GM20431 (cell line): ENCODE results near the gene LUZP1.

Source experiments
- in situ Hi-C: fragments of 300-500 bp; cut with MseI, MboI; formaldehyde crosslinking; loops from one replicate; pipeline ENCODE4 v1.15.0; 2020; ENCODE audit warnings: low sequenced_read_pairs; ENCODE audit not compliant: unreplicated experiment

LUZP1 gene

GRCh38 chr1:23191199-23191598 lies 22.5 kb upstream of the LUZP1 start:
- in situ Hi-C loops = no loop called here

- in situ Hi-C loops = loop anchor here (10.0 kb wide), 2 partner anchors 94 to 214 kb away; partner anchors contain the start of gene LACTBL1
Measured at GRCh38 chr1:23188936-23189452, 20.3 kb upstream of the LUZP1 start.

GRCh38 chr1:23188434-23188884 lies 19.8 kb upstream of the LUZP1 start:
- in situ Hi-C loops = loop anchor here (10.0 kb wide), 2 partner anchors 94 to 214 kb away; partner anchors contain the start of gene LACTBL1

GRCh38 chr1:23187637-23188036 lies 19.0 kb upstream of the LUZP1 start:
- in situ Hi-C loops = loop anchor here (10.0 kb wide), 2 partner anchors 93 to 213 kb away; partner anchors contain the start of gene LACTBL1

GRCh38 chr1:23185381-23185780 lies 16.7 kb upstream of the LUZP1 start:
- in situ Hi-C loops = loop anchor here (10.0 kb wide), 2 partner anchors 91 to 211 kb away; partner anchors contain the start of gene LACTBL1

- in situ Hi-C loops = loop anchor here (10.0 kb wide), 2 partner anchors 90 to 210 kb away; partner anchors contain the start of gene LACTBL1
Measured at GRCh38 chr1:23184212-23184934, 15.7 kb upstream of the LUZP1 start.

- in situ Hi-C loops = loop anchor here (10.0 kb wide), 2 partner anchors 85 to 205 kb away; partner anchors contain the start of gene LACTBL1
Measured at GRCh38 chr1:23179862-23180261, 11.2 kb upstream of the LUZP1 start.

GRCh38 chr1:23178950-23179349 lies 10.3 kb upstream of the LUZP1 start:
- in situ Hi-C loops = no loop called here

- in situ Hi-C loops = no loop called here
Measured at GRCh38 chr1:23178414-23178813, 9.8 kb upstream of the LUZP1 start.

GRCh38 chr1:23177438-23178380 lies 9.1 kb upstream of the LUZP1 start:
- in situ Hi-C loops = no loop called here

- in situ Hi-C loops = no loop called here
Measured at GRCh38 chr1:23177031-23177430, 8.4 kb upstream of the LUZP1 start.

- in situ Hi-C loops = no loop called here
Measured at GRCh38 chr1:23174426-23175110, 5.9 kb upstream of the LUZP1 start.

- in situ Hi-C loops = no loop called here
Measured at GRCh38 chr1:23171181-23171755, 2.6 kb upstream of the LUZP1 start.

- in situ Hi-C loops = no loop called here
Measured at GRCh38 chr1:23169727-23170335, 1.2 kb upstream of the LUZP1 start.

- in situ Hi-C loops = no loop called here
Measured at GRCh38 chr1:23169195-23169575, 529 bp upstream of the LUZP1 start.

- in situ Hi-C loops = no loop called here
Measured at GRCh38 chr1:23168079-23168444, 594 bp downstream of the LUZP1 start.

GRCh38 chr1:23167353-23168078 lies 1.1 kb downstream of the LUZP1 start:
- in situ Hi-C loops = no loop called here

- in situ Hi-C loops = no loop called here
Measured at GRCh38 chr1:23166854-23167253, 1.8 kb downstream of the LUZP1 start.
